Measurements from ENCODE around the gene R3HDM2.

R3HDM2 gene

GRCh38 chr12:57469296-57470164 is 38.7 kb upstream of the R3HDM2 start:
- POLR2A ChIA-PET, result interaction anchor here (0.6 kb wide), 1 partner anchor 36 kb away, joined by 3 read pairs; no protein-coding TSS in a partner anchor
- TF ChIP-seq, protein P1, sequence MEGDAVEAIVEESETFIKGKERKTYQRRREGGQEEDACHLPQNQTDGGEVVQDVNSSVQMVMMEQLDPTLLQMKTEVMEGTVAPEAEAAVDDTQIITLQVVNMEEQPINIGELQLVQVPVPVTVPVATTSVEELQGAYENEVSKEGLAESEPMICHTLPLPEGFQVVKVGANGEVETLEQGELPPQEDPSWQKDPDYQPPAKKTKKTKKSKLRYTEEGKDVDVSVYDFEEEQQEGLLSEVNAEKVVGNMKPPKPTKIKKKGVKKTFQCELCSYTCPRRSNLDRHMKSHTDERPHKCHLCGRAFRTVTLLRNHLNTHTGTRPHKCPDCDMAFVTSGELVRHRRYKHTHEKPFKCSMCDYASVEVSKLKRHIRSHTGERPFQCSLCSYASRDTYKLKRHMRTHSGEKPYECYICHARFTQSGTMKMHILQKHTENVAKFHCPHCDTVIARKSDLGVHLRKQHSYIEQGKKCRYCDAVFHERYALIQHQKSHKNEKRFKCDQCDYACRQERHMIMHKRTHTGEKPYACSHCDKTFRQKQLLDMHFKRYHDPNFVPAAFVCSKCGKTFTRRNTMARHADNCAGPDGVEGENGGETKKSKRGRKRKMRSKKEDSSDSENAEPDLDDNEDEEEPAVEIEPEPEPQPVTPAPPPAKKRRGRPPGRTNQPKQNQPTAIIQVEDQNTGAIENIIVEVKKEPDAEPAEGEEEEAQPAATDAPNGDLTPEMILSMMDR (IDR thresholded peaks at IDR 0.05; ENCODE audit: control extremely low read depth, extremely low read depth, low read depth, missing control alignments), result no peak
- DNase-seq (ENCODE audit: extremely low spot score), result no peak
- CTCF ChIA-PET, result interaction anchor here (1.7 to 4.2 kb wide), 2 partner anchors 10 to 14 kb away, joined by 8 to 20 read pairs; partner anchors contain the start of genes GLI1 and INHBE

DNA sequence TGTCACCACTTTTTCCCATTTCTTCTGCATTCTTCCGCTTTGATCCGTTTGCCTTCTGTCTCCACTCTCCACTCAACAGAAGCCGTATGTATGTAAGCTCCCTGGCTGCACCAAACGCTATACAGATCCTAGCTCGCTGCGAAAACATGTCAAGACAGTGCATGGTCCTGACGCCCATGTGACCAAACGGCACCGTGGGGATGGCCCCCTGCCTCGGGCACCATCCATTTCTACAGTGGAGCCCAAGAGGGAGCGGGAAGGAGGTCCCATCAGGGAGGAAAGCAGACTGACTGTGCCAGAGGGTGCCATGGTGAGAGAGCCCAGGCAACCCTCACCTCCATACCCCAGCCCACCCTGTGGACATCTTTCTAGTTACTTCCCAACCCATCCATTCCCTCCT is 37.1 kb upstream of the R3HDM2 start:
- no peak for DNase-seq (ENCODE audit: extremely low spot score)
- ChIA-PET CTCF (interaction anchor here (1.5 kb wide), 1 partner anchor 9 kb away, joined by 5 read pairs; no protein-coding TSS in a partner anchor), POLR2A (no interaction called here)
- TF ChIP-seq, protein P1 (IDR thresholded peaks at IDR 0.05; ENCODE audit: control extremely low read depth, extremely low read depth, low read depth, missing control alignments), result no peak

- ChIA-PET CTCF (interaction anchor here (1.5 to 9.5 kb wide), 2 partner anchors 9 to 11 kb away, joined by 5 to 171 read pairs; partner anchors contain the start of gene ARHGAP9), POLR2A (no interaction called here)
- DNase-seq (ENCODE audit: extremely low spot score), result no peak
- TF ChIP-seq, protein P1 (IDR thresholded peaks at IDR 0.05; ENCODE audit: control extremely low read depth, extremely low read depth, low read depth, missing control alignments), result no peak
Measured at GRCh38 chr12:57467212-57467874, 36.5 kb upstream of the R3HDM2 start.

GRCh38 chr12:57465747-57466505 is 35.1 kb upstream of the R3HDM2 start:
- no peak for DNase-seq (ENCODE audit: extremely low spot score)
- TF ChIP-seq, protein P1 (IDR thresholded peaks at IDR 0.05; ENCODE audit: control extremely low read depth, extremely low read depth, low read depth, missing control alignments), result no peak
- POLR2A ChIA-PET, result interaction anchor here (0.5 to 1.0 kb wide), 3 partner anchors 8 to 1437 kb away, joined by 3 to 7 read pairs (median 3); partner anchors contain the start of gene DDIT3
- CTCF ChIA-PET, result interaction anchor here (1.2 to 9.5 kb wide), 7 partner anchors 10 to 223 kb away, joined by 3 to 171 read pairs (median 5); partner anchors contain the start of genes ARHGAP9 and INHBE

DNA sequence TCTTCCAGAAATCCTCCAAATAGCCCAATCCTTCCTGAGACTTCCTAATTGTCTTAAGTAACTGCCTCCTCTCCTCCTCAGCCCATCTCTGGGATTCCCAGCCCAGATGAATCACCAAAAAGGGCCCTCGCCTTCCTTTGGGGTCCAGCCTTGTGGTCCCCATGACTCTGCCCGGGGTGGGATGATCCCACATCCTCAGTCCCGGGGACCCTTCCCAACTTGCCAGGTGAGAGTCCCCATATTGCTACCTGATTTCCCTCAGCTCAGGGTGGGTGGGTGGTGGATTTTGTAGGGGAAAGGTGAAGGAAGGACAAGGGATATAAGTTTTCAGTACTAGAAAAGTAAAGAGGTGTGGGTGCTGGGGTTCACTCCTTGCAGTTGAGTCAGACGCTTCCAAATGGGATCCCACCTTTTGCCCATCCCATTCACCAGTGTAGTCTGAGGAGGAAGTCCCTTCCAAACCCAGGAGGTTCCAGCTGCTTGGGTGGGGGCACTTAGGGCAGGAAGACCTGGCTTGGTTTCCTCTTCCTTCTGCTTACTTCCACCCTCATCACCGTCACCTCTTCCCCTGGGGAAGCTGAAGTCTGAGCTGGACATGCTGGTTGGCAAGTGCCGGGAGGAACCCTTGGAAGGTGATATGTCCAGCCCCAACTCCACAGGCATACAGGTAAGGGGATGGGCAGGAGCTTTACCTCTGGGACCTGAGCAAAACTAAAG is 34.3 kb upstream of the R3HDM2 start:
- DNase-seq (ENCODE audit: extremely low spot score), result no peak
- CTCF ChIA-PET, result interaction anchor here (1.2 to 9.5 kb wide), 7 partner anchors 10 to 222 kb away, joined by 3 to 171 read pairs (median 5); partner anchors contain the start of genes ARHGAP9 and INHBE
- TF ChIP-seq, protein P1 (IDR thresholded peaks at IDR 0.05; ENCODE audit: control extremely low read depth, extremely low read depth, low read depth, missing control alignments), result no peak
- POLR2A ChIA-PET, result interaction anchor here (0.5 to 1.0 kb wide), 4 partner anchors 9 to 1437 kb away, joined by 3 to 7 read pairs (median 3); partner anchors contain the start of gene DDIT3

Measured in GM10248 (cell line).